GM19099 (cell line): Measurements from ENCODE around the gene CD52.

Experiments
- POLR2A ChIP-seq: IDR thresholded peaks from 3 replicates; pipeline ENCODE4 v1.6.1; 2011; ENCODE audit warnings: low read depth; ENCODE audit not compliant: insufficient read length; ENCODE audit errors: extremely low read depth

Gene CD52

DNA sequence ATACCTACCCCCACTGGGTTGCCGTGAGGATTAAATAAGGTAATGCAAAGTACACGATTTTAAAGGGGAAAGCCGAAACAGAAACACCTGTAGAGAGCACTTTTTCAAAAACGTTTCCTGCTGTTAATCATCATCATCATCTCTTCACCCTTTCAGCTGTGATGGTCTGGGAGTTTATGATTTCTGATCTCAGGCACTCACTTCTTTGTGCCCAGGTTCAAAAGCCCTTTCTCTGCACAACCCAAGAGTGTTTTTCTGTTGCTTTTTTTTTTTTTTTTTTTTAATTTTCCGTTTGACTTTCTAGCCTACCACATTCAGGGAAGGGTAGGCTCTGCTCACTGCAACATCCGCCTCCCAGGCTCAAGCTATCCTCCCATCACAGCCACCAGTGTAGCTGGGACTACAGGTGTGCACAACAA, 10.4 kb upstream of the CD52 start:
- TF ChIP-seq POLR2A: no peak

DNA sequence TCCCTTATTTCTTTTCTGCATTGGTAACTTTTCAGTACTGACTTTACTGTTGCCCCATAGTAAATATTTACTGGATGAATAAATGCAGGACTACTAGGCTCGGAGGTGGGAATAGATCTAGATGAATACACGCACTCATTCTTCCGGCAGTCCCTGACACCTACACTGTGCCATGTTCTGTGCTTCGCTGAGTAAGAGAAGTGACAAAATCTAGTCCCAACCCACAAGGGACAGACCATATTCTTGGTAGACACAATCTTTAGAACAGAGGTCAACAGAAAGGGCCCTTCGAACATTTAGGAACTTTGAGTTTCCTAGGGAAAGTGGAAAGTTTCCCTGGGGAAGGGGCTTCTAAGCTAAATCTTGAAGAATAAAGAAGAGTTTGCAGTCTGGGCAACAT, 3.3 kb upstream of the CD52 start:
- no peak for TF ChIP-seq POLR2A

DNA sequence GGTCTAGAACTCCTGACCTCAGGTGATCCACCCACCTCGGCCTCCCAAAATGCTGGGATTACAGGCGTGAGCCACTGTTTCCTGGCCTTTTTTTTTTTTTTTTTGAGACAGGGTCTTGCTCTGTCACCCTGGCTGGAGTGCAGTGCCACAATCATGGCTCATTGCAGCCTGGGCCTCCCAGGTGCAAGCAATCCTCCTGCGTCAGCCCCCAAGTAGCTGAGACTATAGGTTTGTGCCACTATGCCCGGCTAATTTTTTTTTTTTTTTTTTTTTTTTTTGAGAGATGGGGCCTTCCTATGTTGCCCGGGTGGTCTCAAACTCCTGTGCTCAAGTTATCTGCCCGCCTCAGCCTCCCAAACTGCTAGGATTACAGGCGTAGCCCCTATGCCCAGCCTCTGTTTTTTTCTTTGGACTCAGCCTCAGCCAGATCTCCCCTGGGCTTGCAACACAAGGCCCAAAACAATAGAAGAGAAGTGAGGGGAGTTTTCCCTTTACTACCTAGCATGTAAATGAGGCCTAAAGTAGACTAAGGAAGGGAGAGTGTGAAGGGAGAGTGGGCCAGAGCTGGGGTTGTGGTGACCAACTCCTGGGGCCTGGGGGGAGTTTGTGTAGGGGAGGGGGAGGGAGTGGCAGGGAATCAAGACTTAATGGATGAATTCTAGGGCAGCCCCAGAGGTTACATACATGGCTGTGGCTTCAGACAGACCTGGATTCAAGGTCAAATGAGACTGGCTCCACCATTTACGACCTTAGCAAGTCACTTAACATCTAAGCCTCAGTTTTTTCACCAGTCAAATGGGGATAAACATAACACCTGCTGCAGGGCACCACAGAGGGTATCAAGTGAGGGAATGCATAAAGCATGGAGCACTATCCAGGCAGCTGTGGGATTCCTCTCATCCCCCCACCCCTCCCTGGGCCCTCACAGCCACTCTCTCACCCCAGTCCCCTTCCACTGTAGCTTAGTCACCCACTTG, 1.6 kb upstream of the CD52 start:
- TF ChIP-seq POLR2A: no peak

DNA sequence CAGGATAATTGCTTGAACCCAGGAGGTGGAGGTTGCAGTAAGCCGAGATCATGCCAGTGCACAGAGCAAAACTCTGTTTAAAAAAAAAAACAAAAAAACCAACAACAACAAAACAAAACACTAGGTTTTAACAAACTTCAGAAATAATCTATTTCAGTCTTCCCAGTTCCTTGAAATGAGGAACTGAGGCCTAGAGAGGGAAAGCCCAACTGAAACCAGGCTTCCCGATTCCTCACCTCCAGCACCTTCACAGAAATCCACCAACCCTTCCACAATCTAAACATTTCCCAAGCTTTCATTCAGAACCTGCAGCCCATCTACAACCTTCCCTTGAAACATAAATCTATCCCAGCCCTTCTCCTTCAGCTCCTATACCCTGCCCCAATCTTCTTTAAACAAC, 612 bp upstream of the CD52 start:
- no peak for TF ChIP-seq POLR2A

DNA sequence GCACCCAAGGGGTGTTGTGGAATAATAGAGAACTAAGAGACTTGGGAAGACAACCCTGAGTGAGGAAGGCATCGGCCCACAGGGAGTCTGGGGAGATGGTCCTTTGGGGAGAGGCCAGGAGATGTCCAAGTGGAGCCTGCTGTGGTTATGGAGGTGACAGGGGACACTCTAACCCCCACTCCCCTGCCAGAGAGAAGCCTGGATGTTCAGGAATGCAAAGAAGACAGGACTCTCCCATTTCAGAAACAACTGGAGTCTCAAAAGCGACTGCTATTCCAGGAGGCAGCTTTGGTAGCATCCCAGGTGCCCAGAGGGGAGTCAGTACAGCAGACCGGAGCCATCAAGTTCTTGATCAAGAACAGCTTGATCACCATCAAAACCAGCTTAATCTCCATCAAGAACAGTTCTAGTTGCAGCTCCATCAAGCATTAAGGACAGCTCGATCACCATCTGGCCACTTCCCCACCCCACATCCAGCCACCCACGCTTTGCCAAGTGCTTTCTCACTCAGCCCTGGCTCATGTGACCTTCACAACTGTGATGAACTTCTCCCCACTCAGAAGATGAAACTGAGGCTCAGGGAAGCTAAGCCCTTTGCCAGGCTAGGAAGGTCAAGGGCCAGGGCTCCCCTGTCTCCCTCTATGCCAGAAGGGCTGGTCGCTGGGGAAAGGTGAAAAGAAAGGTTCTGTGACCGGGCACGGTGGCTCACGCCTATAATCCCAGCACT, 743 bp downstream of the CD52 start:
- peak; percentile 25 for TF ChIP-seq POLR2A

DNA sequence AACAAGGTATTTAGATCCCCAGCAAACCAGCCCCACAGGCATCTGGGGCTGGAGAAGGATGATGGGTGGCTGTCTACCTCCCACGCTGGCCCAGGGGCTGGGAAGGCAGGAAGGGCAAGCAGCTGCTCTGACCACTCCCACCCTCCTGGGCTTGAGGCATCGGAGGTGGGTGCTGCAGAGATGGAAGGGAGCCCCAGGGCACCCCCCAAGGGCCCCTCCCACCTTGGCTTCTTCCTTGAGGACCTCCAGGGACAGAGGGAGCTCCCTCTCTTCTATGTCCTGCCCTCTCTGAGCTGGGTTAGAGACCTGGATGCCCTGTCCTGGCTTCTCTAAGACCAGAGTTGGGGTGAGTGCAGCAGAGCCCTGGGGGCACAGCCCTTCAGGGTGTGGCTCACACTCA, 3.1 kb downstream of the CD52 start:
- TF ChIP-seq POLR2A: no peak

DNA sequence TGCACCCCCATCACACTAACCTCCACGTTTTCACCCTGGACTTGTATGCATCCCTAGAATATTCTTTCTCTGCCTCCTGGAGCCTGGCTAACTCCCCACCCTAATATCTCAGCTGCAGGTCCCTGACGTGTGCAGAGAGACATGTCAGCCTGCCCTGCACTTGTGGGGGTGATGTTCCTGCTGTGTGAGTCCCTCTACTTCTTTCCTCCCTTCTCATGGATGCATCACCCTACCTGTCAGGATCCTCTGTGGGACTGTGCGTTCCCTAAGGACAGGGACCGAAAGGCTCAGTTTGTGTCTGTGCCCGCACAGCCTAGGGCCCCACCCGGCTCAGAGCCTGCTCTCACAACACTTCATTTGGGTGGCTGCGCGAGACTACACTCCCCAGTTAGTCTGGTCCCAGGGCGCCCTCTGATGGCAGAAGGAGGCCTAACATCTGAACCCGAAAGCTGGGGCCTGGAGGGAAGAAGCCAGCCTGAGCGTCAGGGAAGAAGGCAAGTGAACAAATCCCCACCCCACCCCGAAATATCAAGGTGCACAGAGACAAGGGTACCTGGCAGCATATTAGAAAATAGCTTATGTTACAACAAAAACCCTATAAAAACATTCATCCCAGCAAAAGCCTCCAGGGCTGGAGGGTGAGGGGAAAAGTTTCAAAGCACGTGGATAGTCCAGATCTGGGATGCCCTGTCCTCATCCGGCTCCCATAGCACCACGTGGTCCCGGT, 3.7 kb downstream of the CD52 start:
- peak; percentile 49 for TF ChIP-seq POLR2A

DNA sequence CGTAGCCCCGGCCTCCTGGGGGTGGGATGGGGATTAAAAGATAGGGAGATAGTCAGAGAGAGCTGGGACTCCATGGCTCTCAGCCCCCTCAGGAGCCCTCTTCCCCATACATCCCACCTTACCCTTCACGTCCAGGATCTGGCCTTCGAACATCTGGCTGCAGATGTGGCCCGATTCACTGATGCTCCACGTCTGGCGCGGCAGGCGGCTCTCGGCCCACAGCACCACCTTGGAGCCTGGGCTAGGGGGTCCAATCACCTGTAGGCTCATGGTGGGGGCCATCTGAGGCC, 4.2 kb downstream of the CD52 start:
- TF ChIP-seq POLR2A: peak; percentile 15

DNA sequence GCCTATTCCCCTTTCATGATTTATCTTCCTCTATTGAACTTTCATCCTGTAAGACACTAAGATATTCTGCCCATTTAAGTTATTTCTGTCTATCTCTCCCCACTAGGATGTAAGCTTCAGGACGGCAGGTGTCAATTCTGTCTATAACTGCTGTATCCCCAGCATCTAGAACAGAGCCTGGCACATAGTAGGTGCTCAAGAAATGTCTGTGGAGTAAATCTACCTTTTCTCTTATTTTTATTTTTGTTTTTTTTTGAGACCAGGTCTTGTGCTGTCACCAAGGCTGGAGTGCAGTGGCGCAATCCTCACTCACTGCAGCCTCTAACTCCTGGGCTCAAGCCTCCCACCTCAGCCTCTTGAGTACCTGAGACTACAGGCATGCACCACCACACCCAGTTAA, 5.6 kb downstream of the CD52 start:
- no peak for TF ChIP-seq POLR2A

DNA sequence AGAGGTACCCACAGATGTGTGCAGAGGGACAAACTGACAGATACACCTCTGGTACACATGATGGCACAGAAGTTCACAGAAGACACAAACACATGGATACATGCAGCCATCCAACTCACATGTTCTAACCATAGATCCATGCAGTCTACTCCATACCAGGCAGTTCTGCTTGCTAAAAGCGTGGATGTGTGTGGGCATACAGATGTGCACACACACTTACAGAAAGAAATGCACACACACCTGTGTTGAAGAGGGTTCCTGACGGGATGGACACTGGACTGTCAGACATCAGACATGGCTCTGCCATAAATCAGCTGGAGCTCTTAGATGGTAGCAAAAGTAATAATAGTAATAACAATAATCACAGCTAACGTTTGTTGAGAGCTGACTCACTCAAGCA, 6.8 kb downstream of the CD52 start:
- TF ChIP-seq POLR2A: peak; percentile 31

DNA sequence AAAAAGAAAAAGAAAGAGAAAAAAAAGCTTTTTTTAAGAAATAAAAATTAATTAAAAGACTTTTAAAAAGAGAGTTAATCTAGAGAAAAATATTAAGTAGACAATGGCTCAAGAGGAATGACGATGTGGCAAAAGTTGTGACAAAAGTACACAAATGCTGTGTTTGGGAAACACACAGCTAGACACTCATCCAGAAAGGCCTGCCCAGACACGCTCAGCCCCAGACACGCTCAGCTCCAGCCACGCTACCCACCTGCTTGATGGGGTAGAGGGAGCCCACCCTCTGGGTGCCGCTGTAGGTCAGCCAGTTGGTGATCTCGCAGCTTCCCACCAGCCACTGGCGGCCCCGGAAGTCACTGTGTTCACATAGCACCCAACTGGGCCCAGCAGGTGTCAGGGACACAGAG, 10.2 kb downstream of the CD52 start:
- TF ChIP-seq POLR2A: no peak

DNA sequence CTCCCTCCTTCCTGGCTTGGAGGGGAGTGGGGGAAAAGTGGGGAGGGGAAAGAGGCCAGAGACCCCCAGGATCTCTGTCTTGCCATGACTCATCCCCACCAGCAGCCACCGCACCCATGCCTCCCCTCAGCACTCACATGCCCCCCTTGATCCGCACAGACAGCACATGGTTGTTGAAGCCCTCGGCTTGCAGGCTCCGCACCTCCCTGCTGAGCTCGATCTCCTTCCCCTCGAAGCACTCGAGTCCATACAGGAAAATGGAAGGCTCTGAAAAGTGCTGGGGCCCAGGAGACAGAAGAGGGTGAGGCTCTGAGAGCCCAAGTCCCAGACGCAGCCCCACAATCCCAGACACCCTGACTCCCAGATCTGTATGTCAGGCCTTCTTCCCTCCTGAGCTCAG, 10.8 kb downstream of the CD52 start:
- TF ChIP-seq POLR2A: no peak

DNA sequence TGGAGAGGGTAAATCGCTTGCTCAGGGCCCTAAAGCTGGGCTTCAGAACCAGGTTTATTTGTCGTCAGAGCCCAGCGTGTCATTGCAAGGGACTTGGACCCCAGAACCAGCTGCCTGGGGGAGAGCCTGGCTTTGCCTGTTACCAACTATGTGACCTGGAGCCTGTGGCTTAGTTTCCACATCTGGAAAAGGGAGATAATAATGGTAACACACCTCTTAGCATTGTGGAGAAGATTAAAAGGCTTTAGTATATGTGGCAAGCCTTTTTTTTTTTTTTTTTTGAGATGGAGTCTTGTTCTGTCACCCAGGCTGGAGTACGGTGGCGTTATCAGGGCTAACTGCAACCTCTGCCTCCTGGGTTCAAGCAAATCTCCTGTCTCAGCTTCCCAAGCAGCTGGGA, 12.5 kb downstream of the CD52 start:
- TF ChIP-seq POLR2A: no peak

DNA sequence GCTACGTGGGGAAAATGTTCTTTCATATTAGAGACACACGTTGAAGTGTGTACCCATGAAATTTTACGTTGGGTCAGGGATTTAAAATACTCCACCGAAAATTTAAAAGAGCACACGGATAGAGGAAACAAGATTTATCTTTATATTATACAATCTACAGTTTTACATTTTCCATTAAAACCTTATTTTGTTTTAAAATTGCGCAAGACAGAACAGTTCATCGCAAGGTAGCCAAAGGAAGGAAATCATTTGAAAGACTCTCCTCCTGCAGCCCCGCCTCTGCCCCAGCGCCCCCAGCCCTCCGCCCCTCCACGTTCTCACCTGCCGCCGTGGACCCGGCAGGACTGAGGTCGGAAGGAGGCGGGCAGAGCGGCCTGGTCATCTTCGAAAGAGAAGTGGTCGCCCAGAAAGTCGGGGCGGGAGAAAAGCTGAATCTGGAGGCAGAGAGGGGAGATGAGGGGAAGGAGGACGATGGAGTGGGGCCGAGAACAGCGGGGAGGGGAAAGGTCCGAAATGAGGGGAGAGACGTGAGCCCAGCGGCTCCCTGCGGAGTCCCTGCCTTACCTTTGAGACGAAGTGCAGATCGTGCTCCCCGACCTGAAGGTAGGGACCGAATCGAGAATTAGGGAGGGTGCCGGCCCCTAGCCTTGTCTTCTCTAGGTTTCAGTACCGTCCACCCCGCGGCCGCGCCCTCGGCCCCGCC, 18.2 kb downstream of the CD52 start:
- no peak for TF ChIP-seq POLR2A
